GM21723 (cell line): Measurements from ENCODE around the gene MKRN3.

ENCODE experiments used
- ATAC-seq: cut with Tn5 transposase; IDR thresholded peaks from one replicate; pipeline ENCODE4 v1.9.1; 2021; ENCODE audit warnings: mild to moderate bottlenecking, moderate library complexity; ENCODE audit not compliant: unreplicated experiment

Gene MKRN3

DNA sequence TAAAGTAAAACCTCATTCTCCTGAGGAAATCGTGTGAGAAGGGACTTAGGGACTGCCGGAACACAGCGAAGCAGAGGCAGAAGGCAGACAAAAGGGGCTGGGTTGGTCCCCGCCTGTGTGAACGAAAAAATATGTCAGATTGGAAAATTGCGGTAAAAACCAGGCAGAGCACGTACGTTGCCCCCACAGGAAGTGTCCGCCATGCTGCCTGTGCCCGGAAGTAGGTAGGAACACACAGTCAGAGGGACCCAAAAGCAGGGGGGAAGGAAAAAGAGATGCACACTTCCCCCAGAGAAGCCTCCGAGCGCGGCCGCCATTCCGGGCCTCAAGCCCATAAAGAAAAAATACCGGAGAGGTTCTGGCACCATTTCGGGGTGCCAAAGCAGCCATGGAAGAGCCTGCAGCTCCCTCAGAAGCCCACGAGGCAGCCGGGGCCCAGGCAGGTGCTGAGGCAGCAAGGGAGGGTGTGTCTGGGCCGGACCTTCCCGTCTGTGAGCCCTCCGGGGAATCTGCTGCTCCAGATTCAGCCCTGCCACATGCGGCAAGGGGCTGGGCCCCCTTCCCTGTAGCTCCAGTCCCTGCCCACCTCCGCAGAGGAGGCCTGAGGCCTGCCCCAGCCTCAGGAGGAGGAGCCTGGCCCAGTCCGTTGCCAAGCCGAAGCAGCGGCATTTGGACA, at the start of gene MKRN3:
Gene MKRN3, plus strand, starts transcription at position 280 of the 676 bp plus-strand sequence. Its CDS starts 109 bp downstream, at position 389.
- ATAC-seq: no peak

DNA sequence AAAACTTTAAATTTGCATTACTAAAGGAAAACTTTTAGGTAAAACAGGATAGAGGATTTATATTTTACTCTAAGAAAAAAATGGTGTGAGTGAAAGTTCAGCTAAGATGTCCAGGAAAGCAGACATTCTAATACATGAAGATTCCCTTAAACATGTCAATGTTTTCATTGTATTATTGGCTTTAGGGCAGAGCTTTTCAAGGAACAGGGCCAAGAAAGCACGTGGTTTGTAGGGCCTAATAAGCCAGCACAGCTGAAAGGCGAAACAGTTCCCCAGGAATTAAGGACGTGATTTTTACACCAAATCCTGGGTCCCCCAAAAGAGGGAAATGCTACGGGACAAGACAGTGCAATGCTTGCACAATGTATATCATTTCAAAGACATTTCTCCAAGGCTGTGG, 48.6 kb upstream of the MKRN3 start:
- ATAC-seq: no peak

DNA sequence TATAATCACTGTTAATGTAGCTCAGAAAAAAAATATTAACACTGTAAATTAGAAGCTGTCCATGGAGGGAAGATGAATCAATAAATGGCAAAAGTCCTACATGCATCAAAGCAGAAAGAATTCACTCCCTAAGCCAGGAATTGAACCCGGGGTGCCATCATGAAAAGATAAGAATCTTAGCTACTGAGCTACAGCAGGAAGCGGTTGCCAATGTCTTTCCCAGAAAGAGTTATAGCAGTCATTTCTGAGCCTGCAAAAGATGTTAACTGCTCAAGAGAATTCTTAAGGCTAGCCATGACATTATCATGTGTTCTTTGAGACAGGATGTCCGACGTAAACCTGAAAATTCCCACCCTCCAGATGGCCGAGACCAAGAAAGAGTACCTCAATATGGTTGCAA, 47.4 kb upstream of the MKRN3 start:
- ATAC-seq: no peak

DNA sequence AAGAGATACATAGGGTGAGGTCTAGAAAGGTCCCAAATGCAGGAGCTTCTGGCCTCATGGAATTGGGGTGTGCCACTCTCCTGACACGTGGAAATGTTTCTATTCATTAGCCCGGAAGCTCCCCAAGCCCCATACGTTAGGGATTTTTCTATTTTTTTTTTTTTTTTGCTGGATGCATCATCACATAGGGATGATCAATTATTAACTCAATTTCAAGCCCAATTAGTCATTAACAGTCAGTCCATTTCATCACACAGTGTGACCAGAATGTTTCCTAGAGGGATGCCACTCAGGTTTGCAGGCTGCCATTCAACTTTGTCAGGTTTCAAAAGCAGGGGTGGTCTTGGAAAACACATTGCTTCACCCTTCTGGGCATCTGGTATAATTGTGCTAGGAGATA, 40.7 kb upstream of the MKRN3 start:
- ATAC-seq: no peak

DNA sequence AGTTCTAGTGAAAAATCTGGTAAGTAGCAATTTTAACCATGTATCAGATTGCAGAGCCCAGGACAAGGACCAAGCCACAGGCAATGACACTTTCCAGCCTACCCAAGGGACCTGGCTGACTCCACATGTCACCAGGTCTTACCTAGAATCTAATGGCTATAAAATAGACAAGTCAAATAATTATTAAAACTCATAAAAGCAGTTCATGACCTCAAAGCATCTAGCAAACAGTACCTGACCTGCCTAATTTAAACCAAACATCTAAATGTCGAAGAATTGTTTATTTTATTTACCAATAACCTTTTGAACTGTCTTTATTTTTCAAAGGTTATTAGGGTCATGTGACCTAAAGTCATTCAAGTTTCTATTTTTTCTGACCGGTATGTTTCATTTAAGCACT, 35.6 kb upstream of the MKRN3 start:
- ATAC-seq: no peak

DNA sequence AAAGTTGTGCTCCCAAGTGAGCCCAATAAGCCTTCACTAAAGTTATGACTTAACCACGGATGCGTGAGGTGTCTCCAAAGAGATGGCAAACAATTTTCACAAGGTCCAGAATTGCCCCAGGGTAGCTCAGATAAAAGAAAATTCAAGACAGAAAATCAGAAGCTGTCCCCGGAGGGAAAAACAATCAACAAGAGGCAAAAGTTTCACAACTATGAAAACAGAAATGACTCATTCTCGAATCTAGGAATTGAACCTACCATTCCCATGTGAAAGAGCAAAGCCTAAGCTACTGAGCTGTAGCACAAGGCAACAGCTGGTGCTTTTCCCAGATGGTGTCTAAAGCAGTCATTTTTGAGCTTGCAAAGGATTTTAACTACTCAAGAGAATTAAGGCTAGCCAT, 33.5 kb upstream of the MKRN3 start:
- ATAC-seq: no peak

DNA sequence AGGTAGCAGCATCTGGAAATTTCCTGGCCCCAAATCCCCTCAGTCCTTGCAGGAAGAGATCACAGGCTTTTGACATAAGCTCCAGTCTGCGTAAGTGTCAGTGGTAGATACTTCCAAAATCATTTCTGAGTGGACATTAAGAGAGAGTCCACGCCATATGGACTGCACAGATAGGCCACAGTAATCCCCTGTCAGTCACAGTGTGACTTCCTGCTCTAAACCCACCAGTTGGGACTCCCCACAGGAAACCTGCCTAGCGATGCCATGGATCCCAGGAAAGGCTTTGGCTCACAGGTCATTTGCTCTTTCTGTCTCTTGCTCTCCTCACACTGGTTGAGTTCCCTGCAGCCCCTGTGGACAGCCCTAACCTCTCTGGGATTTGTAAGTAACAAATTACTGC, 28.8 kb upstream of the MKRN3 start:
- ATAC-seq: no peak

DNA sequence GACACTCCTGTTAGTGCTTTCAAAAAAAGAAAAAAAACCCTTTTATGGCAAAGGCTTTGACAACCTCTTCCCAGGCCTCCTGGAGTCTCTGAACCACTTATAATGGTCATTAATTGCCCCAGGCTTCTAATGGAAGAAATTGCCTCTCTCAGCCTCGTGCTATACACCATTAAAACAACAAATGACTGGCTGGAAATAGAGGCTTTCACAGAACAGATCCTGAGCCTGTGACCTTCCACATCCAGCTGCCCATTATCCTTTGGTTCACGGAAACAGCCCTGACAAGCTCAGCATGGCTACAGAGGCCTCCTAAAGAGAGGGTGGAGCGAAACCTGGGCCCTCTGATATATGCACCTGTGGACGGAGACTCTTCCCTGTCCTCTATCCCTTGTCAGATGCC, 26.8 kb upstream of the MKRN3 start:
- no peak for ATAC-seq

DNA sequence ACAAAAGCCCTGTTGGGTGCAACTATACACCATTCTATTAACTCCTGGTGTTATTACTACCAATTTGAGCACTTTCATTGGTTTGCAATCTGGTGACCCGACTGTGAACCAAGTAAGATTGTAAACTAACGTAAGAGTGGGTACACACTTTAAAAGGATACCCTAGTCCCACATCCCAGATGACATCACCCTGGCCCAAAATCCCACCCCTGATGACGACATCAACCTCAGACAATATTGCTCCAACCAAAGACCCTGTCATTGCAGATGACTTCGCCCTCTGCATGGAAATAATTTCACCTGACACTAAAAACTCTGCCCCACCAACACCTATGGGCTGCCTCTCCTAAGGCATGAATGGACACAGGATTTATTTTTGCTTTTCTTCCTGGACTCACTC, 25.6 kb upstream of the MKRN3 start:
- ATAC-seq: no peak

DNA sequence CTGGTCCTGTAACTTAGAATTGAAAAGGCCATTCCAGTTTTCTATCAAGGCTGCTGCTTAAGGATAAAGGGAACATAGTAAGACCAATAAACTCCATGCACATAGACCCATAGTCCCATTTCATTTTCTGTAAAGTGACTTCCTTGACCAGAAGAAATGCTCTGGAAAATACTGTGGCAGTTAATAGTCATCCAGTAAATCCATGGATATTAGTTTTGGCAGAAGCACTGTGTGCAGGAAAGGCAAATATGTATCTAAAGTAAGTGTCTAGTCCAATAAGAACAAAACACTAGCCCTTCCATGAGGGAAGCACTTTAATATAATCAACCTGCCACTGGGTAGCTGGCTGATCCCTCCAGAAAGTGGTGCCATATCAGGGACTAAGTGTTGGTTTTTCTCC, 19.3 kb upstream of the MKRN3 start:
- ATAC-seq: no peak

DNA sequence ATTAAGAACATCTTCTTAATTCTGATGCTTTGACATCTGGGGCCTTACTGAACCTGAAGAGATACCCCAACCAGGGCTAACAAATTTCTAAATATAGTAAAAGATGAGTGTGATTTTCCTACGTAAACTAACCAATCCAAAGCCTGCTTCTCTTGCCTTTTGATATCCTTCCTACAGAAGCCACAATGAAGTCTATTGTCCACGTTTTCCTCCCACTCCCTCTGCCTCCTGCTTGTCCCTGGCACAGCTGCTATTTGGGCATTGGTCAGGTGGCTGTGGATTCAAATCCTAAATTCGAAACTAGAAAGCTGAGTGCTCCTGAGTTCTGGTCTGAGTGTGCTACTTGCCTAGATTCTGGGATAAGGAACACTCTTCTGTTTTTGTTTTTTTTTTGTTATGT, 17.4 kb upstream of the MKRN3 start:
- ATAC-seq: no peak

DNA sequence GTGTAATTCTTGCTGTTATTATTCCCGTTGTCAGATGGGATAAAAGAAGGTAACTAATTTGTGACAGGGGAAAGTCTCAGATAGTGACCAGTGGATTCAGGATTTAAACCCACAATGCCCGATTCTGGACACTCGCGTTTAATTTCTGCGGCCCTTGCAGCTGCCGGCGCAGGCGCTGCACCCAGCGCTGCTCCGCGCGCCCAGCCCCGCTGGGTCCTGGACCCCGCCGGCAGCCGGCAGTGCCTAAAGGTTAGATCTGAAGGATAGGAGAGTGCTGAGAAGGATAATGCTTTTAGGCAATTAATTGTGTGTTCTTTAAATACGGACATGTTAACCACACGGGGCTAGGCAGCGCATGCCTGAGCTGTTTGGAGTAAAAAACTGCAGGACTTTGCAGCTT, 3.6 kb upstream of the MKRN3 start:
- no peak for ATAC-seq

DNA sequence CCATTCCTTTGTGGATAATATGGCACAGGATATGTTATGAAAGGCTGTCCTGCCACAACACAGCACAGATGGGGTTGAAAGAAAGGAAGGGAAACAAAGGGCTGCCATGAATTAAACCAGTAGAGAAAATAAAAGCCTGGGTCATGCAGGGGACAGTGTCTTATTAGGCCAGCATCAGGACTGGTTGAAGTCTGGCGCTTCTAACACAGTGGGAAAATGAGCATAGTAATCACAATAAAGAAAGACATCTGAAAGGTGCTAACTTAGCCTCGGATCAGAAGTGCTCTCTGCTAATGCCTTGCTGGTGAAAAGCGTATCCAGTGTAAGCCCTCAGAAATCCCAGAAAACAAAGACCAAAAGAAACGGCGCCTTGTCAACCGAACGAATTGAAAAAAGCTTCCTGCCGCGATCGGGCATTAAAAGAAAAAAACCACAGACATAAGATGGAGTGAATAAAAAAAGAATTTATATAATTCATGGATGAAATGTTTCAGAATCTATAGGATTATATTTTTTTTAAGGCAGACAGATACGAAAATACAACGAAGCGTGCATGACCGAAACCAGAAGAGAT, 566 bp upstream of the MKRN3 start:
- no peak for ATAC-seq

DNA sequence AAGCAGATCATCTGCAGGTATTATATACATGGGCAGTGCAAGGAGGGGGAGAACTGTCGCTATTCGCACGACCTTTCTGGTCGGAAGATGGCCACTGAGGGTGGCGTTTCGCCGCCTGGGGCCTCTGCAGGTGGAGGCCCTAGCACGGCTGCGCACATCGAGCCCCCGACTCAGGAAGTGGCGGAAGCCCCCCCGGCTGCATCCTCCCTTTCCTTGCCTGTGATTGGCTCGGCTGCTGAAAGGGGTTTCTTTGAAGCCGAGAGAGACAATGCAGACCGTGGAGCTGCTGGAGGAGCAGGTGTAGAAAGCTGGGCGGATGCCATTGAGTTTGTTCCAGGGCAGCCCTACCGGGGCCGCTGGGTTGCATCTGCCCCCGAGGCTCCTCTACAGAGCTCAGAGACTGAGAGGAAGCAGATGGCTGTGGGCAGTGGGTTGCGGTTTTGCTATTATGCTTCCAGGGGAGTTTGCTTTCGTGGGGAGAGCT, 639 bp downstream of the MKRN3 start:
- ATAC-seq: no peak

DNA sequence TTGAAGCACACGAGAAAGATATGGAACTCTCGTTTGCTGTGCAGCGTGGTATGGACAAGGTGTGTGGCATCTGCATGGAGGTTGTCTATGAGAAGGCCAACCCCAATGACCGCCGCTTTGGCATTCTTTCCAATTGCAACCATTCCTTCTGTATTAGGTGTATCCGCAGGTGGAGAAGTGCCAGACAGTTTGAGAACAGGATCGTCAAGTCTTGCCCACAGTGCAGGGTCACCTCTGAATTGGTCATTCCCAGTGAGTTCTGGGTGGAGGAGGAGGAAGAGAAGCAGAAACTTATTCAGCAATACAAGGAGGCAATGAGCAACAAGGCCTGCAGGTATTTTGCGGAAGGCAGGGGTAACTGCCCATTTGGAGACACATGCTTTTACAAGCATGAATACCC, 1.2 kb downstream of the MKRN3 start:
- no peak for ATAC-seq

DNA sequence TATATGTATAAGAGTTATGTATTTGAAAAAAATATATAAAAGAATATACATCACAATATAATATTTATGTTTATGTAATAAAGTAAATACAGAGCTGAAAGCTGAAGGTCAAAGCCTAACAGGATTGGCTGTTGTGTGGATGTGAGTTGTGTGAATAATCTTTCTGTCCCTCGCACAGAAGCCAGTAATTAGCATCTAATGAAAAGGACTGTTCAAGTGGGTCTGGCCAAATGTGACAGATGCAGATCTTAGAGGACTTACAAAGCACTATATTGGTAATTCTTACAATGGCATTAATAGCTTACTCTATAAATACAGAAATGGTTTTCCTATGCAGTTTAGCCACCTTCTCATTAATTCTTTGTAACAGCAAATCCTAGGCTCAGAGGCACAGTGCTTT, 2.4 kb downstream of the MKRN3 start:
- no peak for ATAC-seq

DNA sequence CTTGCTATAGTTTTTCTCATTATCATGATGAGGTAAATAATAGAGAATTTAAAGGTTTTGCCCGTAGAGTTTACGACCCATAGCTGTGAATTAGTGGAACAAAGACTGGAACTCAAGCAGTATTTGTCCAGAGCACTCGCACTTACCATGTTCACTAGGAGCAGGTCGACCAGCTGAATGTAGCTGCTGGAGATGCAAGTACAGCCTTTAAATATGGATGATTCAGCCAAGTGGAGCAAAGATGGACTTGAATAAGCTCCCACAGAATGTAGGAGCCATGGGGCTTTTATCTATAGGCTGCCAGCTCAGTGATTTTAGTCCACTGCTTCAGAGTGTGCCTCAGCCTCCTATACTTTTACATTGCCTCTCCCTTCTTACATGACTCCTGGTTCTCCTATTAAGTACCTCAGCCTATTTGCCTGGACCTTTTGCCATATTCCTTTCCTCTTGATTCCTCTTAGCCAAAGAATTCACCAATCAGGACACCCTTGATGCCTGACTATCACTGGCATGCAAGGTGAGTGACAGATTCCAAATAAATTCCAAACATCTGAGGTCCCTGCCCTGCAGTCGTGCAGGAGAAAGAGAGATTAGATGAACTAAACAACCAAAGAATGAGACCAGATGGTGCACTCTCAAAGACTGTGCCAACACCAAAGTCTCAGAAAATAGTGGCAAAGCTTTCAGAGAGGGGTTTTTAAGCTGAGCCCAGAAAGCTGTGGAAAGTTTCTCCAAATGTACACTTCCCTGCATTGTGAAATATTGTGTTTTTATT, 3.9 kb downstream of the MKRN3 start:
- no peak for ATAC-seq

DNA sequence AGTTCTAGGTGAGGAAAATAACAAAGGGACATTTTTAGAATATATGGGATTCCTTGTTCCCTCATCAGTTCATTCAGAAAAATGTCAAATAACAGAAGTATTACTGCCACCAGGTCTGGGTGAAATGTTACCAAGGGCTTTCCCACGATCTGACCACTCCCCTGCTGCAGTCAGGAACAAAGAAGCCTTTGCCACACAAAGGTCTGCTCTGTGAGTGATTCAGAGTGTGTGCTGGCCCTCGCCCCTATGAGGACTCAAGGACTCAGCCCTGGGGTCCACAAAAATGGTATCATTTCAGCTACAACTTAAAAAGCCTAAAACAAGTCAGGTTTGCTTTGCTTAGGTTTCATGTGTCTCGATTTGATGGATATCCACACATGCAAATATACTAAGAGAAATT, 5.0 kb downstream of the MKRN3 start:
- no peak for ATAC-seq

DNA sequence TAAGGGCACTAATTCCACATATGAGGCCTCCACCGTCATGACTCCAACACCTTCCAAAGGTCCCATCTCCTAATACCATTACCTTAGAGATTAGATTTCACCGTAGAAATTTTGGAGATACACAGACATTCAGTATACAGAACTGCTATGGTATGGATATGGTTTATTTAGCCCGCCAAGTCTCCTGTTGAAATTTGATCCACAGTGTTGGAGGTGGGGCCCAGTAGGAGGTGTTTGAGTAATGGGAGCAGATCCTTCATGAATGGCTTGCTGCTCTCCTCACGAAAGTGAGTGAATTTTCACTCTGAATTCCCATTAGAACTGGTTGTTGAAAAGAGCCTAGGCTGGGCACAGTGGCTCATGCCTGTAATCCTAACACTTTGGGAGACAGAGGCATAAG, 7.4 kb downstream of the MKRN3 start:
- ATAC-seq: no peak

DNA sequence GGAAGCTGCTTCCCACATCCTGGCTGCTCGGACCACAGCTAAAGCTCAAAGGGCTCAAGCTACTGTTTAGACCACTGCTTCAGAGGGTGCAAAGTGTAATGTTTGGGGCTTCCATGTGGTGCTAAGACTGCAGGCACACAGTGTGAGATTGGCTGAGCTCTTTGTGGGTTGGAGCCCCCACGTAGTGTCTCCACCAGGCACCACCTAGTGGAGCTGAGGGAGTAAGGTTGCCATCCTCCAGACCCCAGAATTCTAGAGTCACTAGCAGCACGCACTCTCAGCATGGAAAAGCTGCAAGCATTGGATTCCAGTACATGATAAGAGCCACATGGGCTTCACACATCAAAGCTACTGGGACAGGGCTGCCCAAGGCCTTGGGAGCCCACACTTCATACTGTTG, 9.3 kb downstream of the MKRN3 start:
- ATAC-seq: no peak

DNA sequence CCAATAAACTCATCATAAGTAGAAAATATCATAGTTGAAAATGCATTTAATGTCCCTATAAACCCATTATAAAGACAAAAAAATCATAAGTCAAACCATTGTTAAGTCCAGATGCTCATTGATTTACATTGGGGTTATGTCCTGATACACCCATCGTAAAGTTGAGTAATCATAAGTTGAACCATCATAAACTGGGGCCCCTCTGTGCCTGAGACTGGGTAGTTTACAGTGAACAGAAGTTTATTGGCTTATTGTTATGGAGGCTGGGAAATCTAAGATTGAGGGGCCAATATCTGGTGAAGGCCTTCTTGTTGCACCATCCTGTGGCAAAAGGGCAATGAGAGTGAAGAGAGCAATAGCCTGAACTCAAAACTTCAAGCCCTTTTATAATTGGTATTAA, 10.6 kb downstream of the MKRN3 start:
- ATAC-seq: no peak

DNA sequence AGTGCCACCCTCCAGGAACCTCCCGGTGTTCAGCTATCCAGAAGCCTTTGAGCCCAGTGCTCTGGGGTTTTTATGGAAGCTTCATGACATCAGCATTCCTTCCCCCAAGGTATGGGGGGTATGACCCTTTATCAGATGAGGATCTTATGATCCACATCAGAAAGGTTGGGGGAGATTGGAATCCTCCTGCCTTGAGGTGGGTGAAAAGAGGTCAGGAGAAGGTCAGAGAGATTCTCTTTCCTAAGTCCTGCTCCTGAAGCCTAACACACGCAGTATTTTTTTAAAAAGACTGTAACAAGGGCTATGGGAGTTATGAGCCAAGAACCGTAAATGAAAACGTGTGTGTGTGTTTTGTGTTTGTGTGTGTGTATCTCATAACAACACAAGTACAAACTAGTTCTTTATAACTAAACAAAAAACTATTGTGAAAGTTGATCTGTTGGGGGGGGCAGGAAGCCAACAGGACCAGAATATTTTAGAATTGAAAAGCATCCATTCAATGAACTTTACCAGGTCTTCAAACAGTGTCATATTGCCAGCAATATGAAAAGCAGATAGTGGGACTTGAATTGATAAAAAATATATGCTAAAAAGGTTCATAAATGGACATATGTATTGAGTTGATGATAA, 13.2 kb downstream of the MKRN3 start:
- no peak for ATAC-seq
